Measurements from ENCODE around the gene ATRIP. TPM values are rescaled to one million over a fixed set of nuclear protein-coding genes. Genes with fewer than 3 reads are reported as not detected.

Gene ATRIP
- total RNA-seq, 1 donor from 2014 or later, result 18.3 TPM

GRCh38 chr3:48414376-48415250, 31.9 kb upstream of the ATRIP start:
- no peaks in the 10 kb centered on the region for H3K4me1 Mint-ChIP-seq
- DNase-seq, result no peak
- no peaks in the 10 kb centered on the region for H3K36me3 Mint-ChIP-seq (ENCODE audit: low read depth)
- no peaks in the 10 kb centered on the region for H3K9me3 Mint-ChIP-seq
- intact Hi-C loops (cut with micrococcal nuclease), result no loop called here
- no peak overlapping the region for H3K4me3 Mint-ChIP-seq
- no peak overlapping the region for H3K27ac Mint-ChIP-seq
- H3K27me3 Mint-ChIP-seq, result no peaks in the 10 kb centered on the region

GRCh38 chr3:48415251-48415953, 31.1 kb upstream of the ATRIP start:
- no peak for DNase-seq
- no peak overlapping the region for H3K27ac Mint-ChIP-seq
- intact Hi-C loops (cut with micrococcal nuclease), result no loop called here
- H3K36me3 Mint-ChIP-seq (ENCODE audit: low read depth), result no peaks in the 10 kb centered on the region
- H3K9me3 Mint-ChIP-seq, result no peaks in the 10 kb centered on the region
- H3K27me3 Mint-ChIP-seq, result no peaks in the 10 kb centered on the region
- no peak overlapping the region for H3K4me3 Mint-ChIP-seq
- H3K4me1 Mint-ChIP-seq, result no peaks in the 10 kb centered on the region

- no peaks in the 10 kb centered on the region for H3K9me3 Mint-ChIP-seq
- intact Hi-C loops (cut with micrococcal nuclease), result no loop called here
- no peak overlapping the region for H3K27ac Mint-ChIP-seq
- H3K27me3 Mint-ChIP-seq, result no peaks in the 10 kb centered on the region
- H3K4me3 Mint-ChIP-seq, result no peak overlapping the region
- H3K36me3 Mint-ChIP-seq (ENCODE audit: low read depth), result no peaks in the 10 kb centered on the region
- DNase-seq, result no peak
- H3K4me1 Mint-ChIP-seq, result no peaks in the 10 kb centered on the region
Measured at GRCh38 chr3:48416091-48416505, 30.4 kb upstream of the ATRIP start.

- intact Hi-C loops (cut with micrococcal nuclease), result no loop called here
- H3K27me3 Mint-ChIP-seq, result no peaks in the 10 kb centered on the region
Measured at GRCh38 chr3:48416546-48416945, 30.0 kb upstream of the ATRIP start.

GRCh38 chr3:48417529-48418108, 28.9 kb upstream of the ATRIP start:
- no peaks in the 10 kb centered on the region for H3K36me3 Mint-ChIP-seq (ENCODE audit: low read depth)
- no peak overlapping the region for H3K27ac Mint-ChIP-seq
- no peaks in the 10 kb centered on the region for H3K4me1 Mint-ChIP-seq
- intact Hi-C loops (cut with micrococcal nuclease), result no loop called here
- no peak overlapping the region for H3K4me3 Mint-ChIP-seq
- no peaks in the 10 kb centered on the region for H3K9me3 Mint-ChIP-seq
- DNase-seq, result no peak
- H3K27me3 Mint-ChIP-seq, result no peaks in the 10 kb centered on the region

More at GRCh38 chr3:48416546-48416945, 30.0 kb upstream of the ATRIP start:
- H3K27ac Mint-ChIP-seq, result no peak overlapping the region
- H3K9me3 Mint-ChIP-seq, result no peaks in the 10 kb centered on the region
- H3K36me3 Mint-ChIP-seq (ENCODE audit: low read depth), result no peaks in the 10 kb centered on the region
- H3K4me3 Mint-ChIP-seq, result no peak overlapping the region
- DNase-seq, result no peak
- no peaks in the 10 kb centered on the region for H3K4me1 Mint-ChIP-seq

- Mint-ChIP-seq H3K4me1 (no peaks in the 10 kb centered on the region), H3K9me3 (no peaks in the 10 kb centered on the region), H3K27me3 (no peaks in the 10 kb centered on the region)
Measured at GRCh38 chr3:48418140-48418539, 28.4 kb upstream of the ATRIP start.

GRCh38 chr3:48418651-48419050, 27.9 kb upstream of the ATRIP start:
- H3K4me1 Mint-ChIP-seq, result no peaks in the 10 kb centered on the region
- intact Hi-C loops (cut with micrococcal nuclease), result no loop called here
- no peak overlapping the region for H3K4me3 Mint-ChIP-seq
- no peak overlapping the region for H3K27ac Mint-ChIP-seq
- no peak for DNase-seq
- no peaks in the 10 kb centered on the region for H3K9me3 Mint-ChIP-seq
- H3K36me3 Mint-ChIP-seq (ENCODE audit: low read depth), result no peaks in the 10 kb centered on the region
- H3K27me3 Mint-ChIP-seq, result no peaks in the 10 kb centered on the region

More at GRCh38 chr3:48418140-48418539, 28.4 kb upstream of the ATRIP start:
- intact Hi-C loops (cut with micrococcal nuclease), result no loop called here
- H3K36me3 Mint-ChIP-seq (ENCODE audit: low read depth), result no peaks in the 10 kb centered on the region
- H3K27ac Mint-ChIP-seq, result no peak overlapping the region
- no peak for DNase-seq
- H3K4me3 Mint-ChIP-seq, result no peak overlapping the region

- Mint-ChIP-seq H3K9me3 (no peaks in the 10 kb centered on the region), H3K27ac (no peak overlapping the region), H3K4me3 (no peak overlapping the region), H3K4me1 (no peaks in the 10 kb centered on the region), H3K36me3 (ENCODE audit: low read depth) (no peaks in the 10 kb centered on the region), H3K27me3 (no peaks in the 10 kb centered on the region)
- intact Hi-C loops (cut with micrococcal nuclease), result no loop called here
- DNase-seq, result no peak
Measured at GRCh38 chr3:48419149-48419548, 27.4 kb upstream of the ATRIP start.

GRCh38 chr3:48419597-48419996, 26.9 kb upstream of the ATRIP start:
- intact Hi-C loops (cut with micrococcal nuclease), result no loop called here
- H3K9me3 Mint-ChIP-seq, result no peaks in the 10 kb centered on the region

GRCh38 chr3:48420561-48420960, 26.0 kb upstream of the ATRIP start:
- peaks cover 2% of the 10 kb centered on the region for H3K4me1 Mint-ChIP-seq
- no peaks in the 10 kb centered on the region for H3K9me3 Mint-ChIP-seq
- no peaks in the 10 kb centered on the region for H3K27me3 Mint-ChIP-seq
- no peak overlapping the region for H3K4me3 Mint-ChIP-seq
- intact Hi-C loops (cut with micrococcal nuclease), result no loop called here
- H3K27ac Mint-ChIP-seq, result no peak overlapping the region
- no peaks in the 10 kb centered on the region for H3K36me3 Mint-ChIP-seq (ENCODE audit: low read depth)
- DNase-seq, result no peak

More at GRCh38 chr3:48419597-48419996, 26.9 kb upstream of the ATRIP start:
- H3K36me3 Mint-ChIP-seq (ENCODE audit: low read depth), result no peaks in the 10 kb centered on the region
- H3K27ac Mint-ChIP-seq, result no peak overlapping the region
- DNase-seq, result no peak
- H3K4me1 Mint-ChIP-seq, result no peaks in the 10 kb centered on the region
- no peaks in the 10 kb centered on the region for H3K27me3 Mint-ChIP-seq
- H3K4me3 Mint-ChIP-seq, result no peak overlapping the region

- DNase-seq, result no peak
- no peaks in the 10 kb centered on the region for H3K9me3 Mint-ChIP-seq
- H3K36me3 Mint-ChIP-seq (ENCODE audit: low read depth), result no peaks in the 10 kb centered on the region
- H3K27me3 Mint-ChIP-seq, result peaks cover 5% of the 10 kb centered on the region
- peaks cover 2% of the 10 kb centered on the region for H3K4me1 Mint-ChIP-seq
- H3K4me3 Mint-ChIP-seq, result no peak overlapping the region
- intact Hi-C loops (cut with micrococcal nuclease), result no loop called here
- no peak overlapping the region for H3K27ac Mint-ChIP-seq
Measured at GRCh38 chr3:48422272-48422671, 24.3 kb upstream of the ATRIP start.

GRCh38 chr3:48422681-48423080, 23.9 kb upstream of the ATRIP start:
- no peak for DNase-seq
- Mint-ChIP-seq H3K36me3 (ENCODE audit: low read depth) (no peaks in the 10 kb centered on the region), H3K27ac (no peak overlapping the region), H3K4me3 (no peak overlapping the region), H3K4me1 (peaks cover 2% of the 10 kb centered on the region), H3K9me3 (no peaks in the 10 kb centered on the region), H3K27me3 (peaks cover 9% of the 10 kb centered on the region)
- intact Hi-C loops (cut with micrococcal nuclease), result no loop called here

- Mint-ChIP-seq H3K36me3 (ENCODE audit: low read depth) (no peaks in the 10 kb centered on the region), H3K27ac (no peak overlapping the region), H3K9me3 (no peaks in the 10 kb centered on the region), H3K4me1 (peaks cover 2% of the 10 kb centered on the region), H3K27me3 (peaks cover 16% of the 10 kb centered on the region), H3K4me3 (no peak overlapping the region)
- no peak for DNase-seq
- intact Hi-C loops (cut with micrococcal nuclease), result no loop called here
Measured at GRCh38 chr3:48423241-48423882, 23.2 kb upstream of the ATRIP start.

Data from activated CD4-positive, alpha-beta T cell treated with anti-CD3 and anti-CD28 coated beads, Interleukin-2, amount 10 ng/mL, durations not matched to agents 24 days and 14 days (primary cell).